AG10803 (cell line): ENCODE data around the gene SIGLEC6.
"Not testable (repeated sequence)": the region's sequence is repeated elsewhere in the genome, so short reads cannot be mapped to it uniquely, and the experiment has no call there.

Source experiments
- DNase-seq: peaks from one replicate; pipeline ENCODE4 v3.0.0; 2010; ENCODE audit warnings: low read depth
- H3K4me3 ChIP-seq: 2 replicates; pipeline ENCODE4 v1.5.1; 2011; ENCODE audit warnings: mild to moderate bottlenecking, low read length, control low read depth
- TF ChIP-seq, protein P1 (sequence below): conservative IDR thresholded peaks from 2 replicates; pipeline ENCODE4 v1.5.1; 2011; ENCODE audit warnings: mild to moderate bottlenecking, low read length, control low read depth, inconsistent platforms

SIGLEC6 gene

GRCh38 chr19:51501594-51502263, 29.7 kb downstream of the SIGLEC6 start, which contains the start of gene SIGLEC12:
TSS of gene SIGLEC12 (minus strand) at chr19:51501800. CDS start at chr19:51501733, 67 bp downstream.
- no peak for DNase-seq

DNA sequence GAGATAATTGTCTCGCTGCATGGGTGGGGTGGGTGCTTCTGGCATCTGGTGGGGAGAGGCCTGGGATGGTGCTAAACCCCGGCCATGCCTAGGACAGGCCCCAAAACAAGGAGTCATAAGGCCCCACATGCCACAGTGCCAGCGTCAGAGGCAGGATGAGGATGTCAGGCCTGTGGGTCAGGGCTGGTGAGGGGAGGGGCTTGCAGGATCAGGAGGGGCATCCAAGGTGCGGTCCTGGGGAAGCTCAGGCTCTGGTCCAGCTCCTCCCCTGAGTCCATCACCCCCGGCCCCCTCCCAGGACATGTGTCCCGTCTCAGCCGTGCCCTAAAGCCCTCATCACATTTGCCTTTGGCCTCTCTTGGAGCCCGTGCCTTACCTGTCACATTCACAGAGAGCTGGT, 30.5 kb downstream of the SIGLEC6 start:
- not testable (repeated sequence) for H3K4me3 ChIP-seq, DNase-seq

More at GRCh38 chr19:51501594-51502263, 29.7 kb downstream of the SIGLEC6 start, which contains the start of gene SIGLEC12:
- TF ChIP-seq, protein P1, sequence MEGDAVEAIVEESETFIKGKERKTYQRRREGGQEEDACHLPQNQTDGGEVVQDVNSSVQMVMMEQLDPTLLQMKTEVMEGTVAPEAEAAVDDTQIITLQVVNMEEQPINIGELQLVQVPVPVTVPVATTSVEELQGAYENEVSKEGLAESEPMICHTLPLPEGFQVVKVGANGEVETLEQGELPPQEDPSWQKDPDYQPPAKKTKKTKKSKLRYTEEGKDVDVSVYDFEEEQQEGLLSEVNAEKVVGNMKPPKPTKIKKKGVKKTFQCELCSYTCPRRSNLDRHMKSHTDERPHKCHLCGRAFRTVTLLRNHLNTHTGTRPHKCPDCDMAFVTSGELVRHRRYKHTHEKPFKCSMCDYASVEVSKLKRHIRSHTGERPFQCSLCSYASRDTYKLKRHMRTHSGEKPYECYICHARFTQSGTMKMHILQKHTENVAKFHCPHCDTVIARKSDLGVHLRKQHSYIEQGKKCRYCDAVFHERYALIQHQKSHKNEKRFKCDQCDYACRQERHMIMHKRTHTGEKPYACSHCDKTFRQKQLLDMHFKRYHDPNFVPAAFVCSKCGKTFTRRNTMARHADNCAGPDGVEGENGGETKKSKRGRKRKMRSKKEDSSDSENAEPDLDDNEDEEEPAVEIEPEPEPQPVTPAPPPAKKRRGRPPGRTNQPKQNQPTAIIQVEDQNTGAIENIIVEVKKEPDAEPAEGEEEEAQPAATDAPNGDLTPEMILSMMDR, result no peak
- no peak within 1 kb of the TSS for H3K4me3 ChIP-seq

DNA sequence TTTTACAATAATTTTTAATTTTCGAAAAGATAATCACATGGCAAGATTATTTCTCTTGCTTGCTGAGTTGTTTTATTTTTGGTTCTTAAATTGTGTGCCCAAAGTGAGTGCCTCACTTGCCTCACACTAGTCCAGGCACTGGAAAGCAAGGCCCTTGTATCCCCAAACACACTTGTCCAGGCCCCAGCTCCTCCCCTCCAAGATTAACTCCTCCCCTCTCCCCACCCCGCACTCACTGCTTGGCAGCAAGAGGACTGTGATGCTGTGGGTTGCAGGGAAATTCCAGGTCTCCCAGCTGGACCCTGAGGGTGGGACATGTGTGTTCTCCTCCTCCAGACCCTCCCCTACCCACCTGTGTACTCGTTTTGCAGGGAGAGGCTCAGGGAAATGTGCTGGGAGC, 33.8 kb downstream of the SIGLEC6 start:
- no peak for DNase-seq
- TF ChIP-seq, protein P1, result no peak
- no peak overlapping the region for H3K4me3 ChIP-seq

DNA sequence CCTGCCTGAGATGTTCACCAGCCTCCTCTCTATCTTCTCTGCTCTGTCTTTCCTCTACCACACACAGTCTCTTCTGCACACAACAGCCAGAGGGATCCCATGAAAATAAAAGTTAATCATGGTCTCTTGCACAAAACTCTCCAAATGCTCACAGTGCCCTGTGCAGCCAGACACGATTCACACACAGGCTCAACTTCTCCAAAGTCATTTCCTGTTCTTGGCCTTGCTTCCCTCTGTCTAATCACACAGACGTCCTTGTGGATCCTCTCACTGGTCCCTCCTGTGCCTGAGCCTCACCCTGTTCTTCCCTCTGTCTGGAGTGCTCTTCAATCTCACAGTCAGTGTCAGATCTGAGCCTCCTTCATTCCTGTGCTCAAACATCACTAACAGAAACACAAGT, 37.7 kb downstream of the SIGLEC6 start:
- TF ChIP-seq, protein P1, result no peak
- DNase-seq, result no peak
- no peak overlapping the region for H3K4me3 ChIP-seq

DNA sequence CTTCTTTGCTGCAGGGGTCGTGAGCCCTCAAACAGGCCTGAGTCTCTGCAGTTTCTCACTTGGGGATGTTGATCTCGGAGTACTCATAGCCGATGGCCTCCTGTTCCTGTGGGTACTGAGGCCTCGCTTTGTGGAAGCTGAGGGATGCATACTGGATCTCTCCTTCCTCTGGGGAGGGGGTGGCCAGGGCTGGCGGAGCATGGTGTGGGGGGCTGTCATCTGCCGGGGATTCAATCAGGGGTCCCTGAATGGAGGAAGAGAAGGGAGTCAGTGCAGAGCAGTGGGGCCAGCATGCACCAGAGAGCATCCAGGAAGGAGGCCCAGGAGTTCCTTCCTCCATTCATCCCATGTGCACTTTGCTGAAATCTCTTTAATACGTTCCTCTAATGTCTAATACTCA, 39.9 kb downstream of the SIGLEC6 start:
- no peak for DNase-seq
- H3K4me3 ChIP-seq, result no peak overlapping the region
- TF ChIP-seq, protein P1, result no peak

DNA sequence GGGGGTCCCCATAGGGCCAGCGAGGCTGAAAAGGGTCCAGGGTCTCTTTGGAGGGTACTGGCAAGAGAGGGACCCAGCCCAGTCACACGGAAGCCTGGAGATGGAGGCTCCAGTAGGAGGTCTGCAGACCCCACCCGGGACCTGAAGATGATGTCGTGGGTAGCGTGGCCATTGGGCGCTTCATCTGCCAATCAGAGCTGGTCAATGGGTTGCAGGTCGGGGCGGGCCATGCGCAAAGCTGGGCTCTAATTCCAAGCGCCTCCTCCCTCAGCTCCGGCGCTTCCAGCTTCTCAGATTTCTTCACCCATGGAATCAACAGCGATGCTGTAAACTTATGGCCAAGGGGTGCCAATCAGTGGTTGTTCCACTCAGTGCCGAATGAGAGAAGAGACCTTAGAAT, 40.8 kb downstream of the SIGLEC6 start:
- H3K4me3 ChIP-seq, result no peak overlapping the region
- no peak for DNase-seq
- TF ChIP-seq, protein P1, result no peak

- no peak overlapping the region for H3K4me3 ChIP-seq
- DNase-seq, result no peak
- TF ChIP-seq, protein P1, result no peak
Observed at GRCh38 chr19:51489113-51489512, 42.4 kb downstream of the SIGLEC6 start.

DNA sequence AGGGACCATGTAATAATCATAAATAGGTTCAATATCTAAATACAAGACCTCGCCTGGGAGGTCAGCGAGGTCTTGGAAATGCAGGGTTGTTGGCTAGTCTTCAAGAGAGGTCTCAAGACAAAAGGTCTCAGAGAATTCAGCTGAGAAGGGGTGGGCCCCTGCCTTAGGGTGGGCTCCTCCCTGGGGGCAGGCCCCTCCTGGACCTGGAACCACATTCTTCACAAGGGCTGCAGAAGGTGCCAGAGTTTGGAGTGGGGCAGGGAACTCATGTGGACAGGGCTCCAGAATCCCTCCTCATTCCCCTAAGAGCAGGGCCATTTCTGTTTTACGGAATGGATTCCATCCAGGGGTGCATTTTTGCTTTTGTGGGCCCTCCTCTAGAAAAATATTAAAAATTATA, 43.0 kb downstream of the SIGLEC6 start:
- DNase-seq, result no peak
- TF ChIP-seq, protein P1, result no peak
- no peak overlapping the region for H3K4me3 ChIP-seq
